Measurements from ENCODE around the gene ACY1.

ACY1 gene

DNA sequence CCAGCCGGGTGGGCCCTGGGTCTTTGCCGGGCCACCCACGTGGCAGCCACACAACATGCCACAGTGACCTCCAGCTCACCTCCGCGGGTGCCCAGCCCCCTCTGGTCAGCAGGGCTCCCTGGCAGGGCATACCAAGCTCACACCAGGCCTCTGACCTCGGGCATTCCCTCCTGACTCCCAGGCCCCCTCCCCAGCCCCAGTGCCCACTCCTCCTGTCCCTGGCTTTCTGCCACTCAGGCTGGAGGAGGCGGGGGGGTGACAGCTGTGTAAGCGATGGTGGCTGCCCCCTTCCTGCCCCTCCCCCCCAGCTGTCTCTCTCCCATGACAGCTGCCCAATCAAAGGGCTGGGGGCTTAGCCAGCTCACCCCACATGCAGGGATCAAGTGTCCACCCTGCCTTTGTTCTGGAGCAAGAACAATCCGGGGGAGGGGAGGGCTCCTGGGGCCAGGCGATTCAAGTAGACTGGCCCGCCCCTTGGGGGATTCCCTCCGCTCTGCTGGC lies 19.3 kb upstream of the ACY1 start:
- no peak overlapping the region for H3K27ac ChIP-seq (replicated peaks)
- no peak for DNase-seq (ENCODE audit: low read depth in 1 of 2, low spot score in 1 of 2)
- TF ChIP-seq, protein P1, sequence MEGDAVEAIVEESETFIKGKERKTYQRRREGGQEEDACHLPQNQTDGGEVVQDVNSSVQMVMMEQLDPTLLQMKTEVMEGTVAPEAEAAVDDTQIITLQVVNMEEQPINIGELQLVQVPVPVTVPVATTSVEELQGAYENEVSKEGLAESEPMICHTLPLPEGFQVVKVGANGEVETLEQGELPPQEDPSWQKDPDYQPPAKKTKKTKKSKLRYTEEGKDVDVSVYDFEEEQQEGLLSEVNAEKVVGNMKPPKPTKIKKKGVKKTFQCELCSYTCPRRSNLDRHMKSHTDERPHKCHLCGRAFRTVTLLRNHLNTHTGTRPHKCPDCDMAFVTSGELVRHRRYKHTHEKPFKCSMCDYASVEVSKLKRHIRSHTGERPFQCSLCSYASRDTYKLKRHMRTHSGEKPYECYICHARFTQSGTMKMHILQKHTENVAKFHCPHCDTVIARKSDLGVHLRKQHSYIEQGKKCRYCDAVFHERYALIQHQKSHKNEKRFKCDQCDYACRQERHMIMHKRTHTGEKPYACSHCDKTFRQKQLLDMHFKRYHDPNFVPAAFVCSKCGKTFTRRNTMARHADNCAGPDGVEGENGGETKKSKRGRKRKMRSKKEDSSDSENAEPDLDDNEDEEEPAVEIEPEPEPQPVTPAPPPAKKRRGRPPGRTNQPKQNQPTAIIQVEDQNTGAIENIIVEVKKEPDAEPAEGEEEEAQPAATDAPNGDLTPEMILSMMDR (IDR thresholded peaks at IDR 0.05; ENCODE audit: insufficient read depth, low read length) = no peak
- TF ChIP-seq GABPA (IDR thresholded peaks at IDR 0.05; ENCODE audit: low read depth) (no peak), POLR2AphosphoS5 (IDR thresholded peaks at IDR 0.05; ENCODE audit: low read depth) (no peak), SPI1 (IDR thresholded peaks at IDR 0.05; ENCODE audit: borderline replicate concordance, low read depth) (no peak)
- TF ChIP-seq, protein P2, sequence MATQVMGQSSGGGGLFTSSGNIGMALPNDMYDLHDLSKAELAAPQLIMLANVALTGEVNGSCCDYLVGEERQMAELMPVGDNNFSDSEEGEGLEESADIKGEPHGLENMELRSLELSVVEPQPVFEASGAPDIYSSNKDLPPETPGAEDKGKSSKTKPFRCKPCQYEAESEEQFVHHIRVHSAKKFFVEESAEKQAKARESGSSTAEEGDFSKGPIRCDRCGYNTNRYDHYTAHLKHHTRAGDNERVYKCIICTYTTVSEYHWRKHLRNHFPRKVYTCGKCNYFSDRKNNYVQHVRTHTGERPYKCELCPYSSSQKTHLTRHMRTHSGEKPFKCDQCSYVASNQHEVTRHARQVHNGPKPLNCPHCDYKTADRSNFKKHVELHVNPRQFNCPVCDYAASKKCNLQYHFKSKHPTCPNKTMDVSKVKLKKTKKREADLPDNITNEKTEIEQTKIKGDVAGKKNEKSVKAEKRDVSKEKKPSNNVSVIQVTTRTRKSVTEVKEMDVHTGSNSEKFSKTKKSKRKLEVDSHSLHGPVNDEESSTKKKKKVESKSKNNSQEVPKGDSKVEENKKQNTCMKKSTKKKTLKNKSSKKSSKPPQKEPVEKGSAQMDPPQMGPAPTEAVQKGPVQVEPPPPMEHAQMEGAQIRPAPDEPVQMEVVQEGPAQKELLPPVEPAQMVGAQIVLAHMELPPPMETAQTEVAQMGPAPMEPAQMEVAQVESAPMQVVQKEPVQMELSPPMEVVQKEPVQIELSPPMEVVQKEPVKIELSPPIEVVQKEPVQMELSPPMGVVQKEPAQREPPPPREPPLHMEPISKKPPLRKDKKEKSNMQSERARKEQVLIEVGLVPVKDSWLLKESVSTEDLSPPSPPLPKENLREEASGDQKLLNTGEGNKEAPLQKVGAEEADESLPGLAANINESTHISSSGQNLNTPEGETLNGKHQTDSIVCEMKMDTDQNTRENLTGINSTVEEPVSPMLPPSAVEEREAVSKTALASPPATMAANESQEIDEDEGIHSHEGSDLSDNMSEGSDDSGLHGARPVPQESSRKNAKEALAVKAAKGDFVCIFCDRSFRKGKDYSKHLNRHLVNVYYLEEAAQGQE (IDR thresholded peaks at IDR 0.05; ENCODE audit: insufficient replicate concordance, low read depth) = no peak
- H3K4me3 ChIP-seq (replicated peaks; ENCODE audit: insufficient read depth, low read length) = no peak overlapping the region
- H3K27me3 ChIP-seq (ENCODE audit: insufficient read depth, poor library complexity, severe bottlenecking) = peaks cover 24% of the 10 kb centered on the region

DNA sequence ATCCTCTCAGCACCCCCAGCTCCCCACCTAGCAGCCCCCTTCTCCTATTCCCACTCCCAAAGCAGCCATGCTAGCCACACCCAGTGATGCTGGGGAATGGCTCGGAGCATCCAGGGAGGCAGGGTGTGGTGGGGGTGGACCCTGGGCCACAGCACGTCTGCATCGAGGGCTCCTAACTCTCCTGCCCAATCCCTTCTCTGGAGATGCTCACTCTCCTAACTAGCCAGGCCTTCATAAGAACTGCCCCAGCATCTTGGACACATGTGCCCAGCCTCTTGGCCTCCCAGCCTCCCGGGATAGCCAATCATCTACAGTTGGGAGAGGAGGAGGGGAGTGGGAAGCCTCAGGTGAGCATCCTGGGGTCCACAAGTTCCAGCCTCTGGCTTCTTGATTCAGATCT lies 18.8 kb upstream of the ACY1 start:
- no peak for DNase-seq (ENCODE audit: low read depth in 1 of 2, low spot score in 1 of 2)
- Histone ChIP-seq H3K4me3 (replicated peaks; ENCODE audit: insufficient read depth, low read length) (no peak overlapping the region), H3K27me3 (ENCODE audit: insufficient read depth, poor library complexity, severe bottlenecking) (peaks cover 24% of the 10 kb centered on the region), H3K27ac (replicated peaks) (no peak overlapping the region)
- TF ChIP-seq SPI1 (IDR thresholded peaks at IDR 0.05; ENCODE audit: borderline replicate concordance, low read depth) (no peak), POLR2AphosphoS5 (IDR thresholded peaks at IDR 0.05; ENCODE audit: low read depth) (no peak), GABPA (IDR thresholded peaks at IDR 0.05; ENCODE audit: low read depth) (no peak)
- TF ChIP-seq, protein P1 (IDR thresholded peaks at IDR 0.05; ENCODE audit: insufficient read depth, low read length) = no peak
- TF ChIP-seq, protein P2 (IDR thresholded peaks at IDR 0.05; ENCODE audit: insufficient replicate concordance, low read depth) = no peak

DNA sequence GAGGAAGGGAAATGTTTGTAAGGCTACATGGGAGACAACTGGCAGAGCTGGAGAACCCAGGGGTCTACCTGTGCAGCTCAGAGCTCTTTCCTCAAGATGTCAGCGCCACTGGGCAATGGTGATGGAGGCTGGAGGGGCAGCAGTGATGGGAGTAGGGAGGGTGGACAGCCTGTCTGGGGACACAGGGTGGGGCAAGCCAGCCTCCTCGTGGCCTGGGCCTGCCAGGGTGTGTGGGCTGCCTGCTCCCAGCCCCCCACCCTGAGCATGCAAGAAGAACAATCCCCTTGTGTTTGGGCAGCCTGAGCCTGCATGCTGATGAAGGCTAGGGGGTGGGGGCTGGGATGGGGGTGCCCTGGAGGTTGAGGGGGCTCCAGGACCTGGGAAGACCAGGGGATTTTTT lies 17.3 kb upstream of the ACY1 start:
- Histone ChIP-seq H3K27ac (replicated peaks) (no peak overlapping the region), H3K27me3 (ENCODE audit: insufficient read depth, poor library complexity, severe bottlenecking) (peaks cover 24% of the 10 kb centered on the region), H3K4me3 (replicated peaks; ENCODE audit: insufficient read depth, low read length) (no peak overlapping the region)
- DNase-seq (ENCODE audit: low read depth in 1 of 2, low spot score in 1 of 2) = no peak
- TF ChIP-seq GABPA (IDR thresholded peaks at IDR 0.05; ENCODE audit: low read depth) (no peak), SPI1 (IDR thresholded peaks at IDR 0.05; ENCODE audit: borderline replicate concordance, low read depth) (no peak), POLR2AphosphoS5 (IDR thresholded peaks at IDR 0.05; ENCODE audit: low read depth) (no peak)
- TF ChIP-seq, protein P2 (IDR thresholded peaks at IDR 0.05; ENCODE audit: insufficient replicate concordance, low read depth) = no peak
- TF ChIP-seq, protein P1 (IDR thresholded peaks at IDR 0.05; ENCODE audit: insufficient read depth, low read length) = no peak
